Activated T-cell treated with anti-CD3 and anti-CD28 coated beads for 48 hours (primary cell): ENCODE measurements around the gene PFKM.

Experiments used
- DNase-seq: peaks from one replicate; pipeline ENCODE4 v3.0.0-alpha.2; 2020; ENCODE audit warnings: low read depth

PFKM gene

DNA sequence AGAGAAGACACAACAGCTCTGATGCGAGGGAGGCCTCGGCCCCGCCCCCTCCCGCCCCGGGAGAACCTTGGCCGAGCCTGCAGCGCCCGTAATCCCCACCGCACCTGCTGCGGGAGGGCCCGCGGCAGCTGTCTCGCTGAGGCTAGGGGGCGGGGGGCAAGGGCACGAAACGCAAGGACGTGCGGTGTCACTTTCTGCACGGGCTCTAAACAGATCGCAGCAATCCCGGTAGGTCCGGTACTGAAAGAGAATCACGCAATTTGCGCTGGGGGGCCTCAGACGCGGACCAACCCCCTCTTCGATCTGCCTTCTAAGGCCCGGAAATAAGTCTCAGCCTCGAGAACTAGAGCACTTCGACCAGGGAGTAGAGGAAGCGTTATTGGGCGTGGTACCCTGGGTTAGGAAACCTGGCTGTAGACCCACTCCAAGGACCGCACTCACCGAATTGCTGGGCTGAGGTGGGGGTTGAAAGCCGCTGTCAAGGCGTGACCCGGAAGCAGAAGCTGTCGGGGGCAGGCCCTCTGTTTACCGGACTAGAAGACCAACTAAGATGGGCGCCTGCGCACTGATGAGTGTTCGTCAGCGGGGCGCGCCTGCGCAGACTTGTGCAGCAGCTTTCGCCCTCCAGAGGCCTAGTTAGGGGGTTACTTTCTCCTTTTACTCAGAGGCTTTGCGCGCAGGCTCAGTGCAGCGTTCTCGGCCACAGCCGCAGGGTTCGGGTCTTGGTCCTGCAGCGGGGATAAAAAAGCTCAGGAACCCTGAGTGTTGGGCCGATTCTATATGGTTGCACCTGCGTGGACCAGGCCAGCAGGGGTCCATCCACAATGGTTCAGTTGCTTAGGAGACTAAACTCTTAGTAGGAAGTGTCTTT lies 38.1 kb downstream of the PFKM start, which contains the start of gene ASB8:
ASB8 (minus strand) TSS at position 498 of the 871 bp plus-strand sequence. CDS start 4,019 bp downstream, outside the sequence.
- peak; percentile 97 for DNase-seq

DNA sequence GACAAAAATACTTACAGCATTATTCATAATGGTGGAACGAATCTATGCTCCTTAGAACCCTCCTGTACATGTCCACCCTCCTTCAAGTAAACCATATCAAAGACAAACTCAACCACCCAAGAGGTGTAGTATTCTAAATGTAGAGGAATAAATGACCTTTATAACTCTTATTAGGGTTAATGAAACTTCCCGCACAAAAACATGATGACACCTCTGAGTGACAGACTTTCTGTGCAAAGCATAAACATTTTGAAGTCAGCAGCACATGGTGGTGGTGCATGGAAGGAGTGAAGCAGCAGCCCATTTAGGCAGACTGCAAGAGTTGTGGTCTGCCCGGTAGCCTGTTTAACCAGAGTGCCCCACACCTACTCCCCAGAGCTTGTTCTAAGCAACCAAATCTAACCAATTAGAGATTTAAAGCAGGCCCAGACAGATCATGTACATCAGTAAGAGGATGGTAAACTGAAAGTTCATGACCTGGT lies 38.8 kb downstream of the PFKM start:
- peak; percentile 9 for DNase-seq

GRCh38 chr12:48160046-48160445 lies 40.9 kb downstream of the PFKM start:
- DNase-seq = no peak

GRCh38 chr12:48160807-48161206 lies 41.6 kb downstream of the PFKM start:
- DNase-seq = no peak

- DNase-seq = no peak
Observed at GRCh38 chr12:48163150-48163747, 44.1 kb downstream of the PFKM start.

DNA sequence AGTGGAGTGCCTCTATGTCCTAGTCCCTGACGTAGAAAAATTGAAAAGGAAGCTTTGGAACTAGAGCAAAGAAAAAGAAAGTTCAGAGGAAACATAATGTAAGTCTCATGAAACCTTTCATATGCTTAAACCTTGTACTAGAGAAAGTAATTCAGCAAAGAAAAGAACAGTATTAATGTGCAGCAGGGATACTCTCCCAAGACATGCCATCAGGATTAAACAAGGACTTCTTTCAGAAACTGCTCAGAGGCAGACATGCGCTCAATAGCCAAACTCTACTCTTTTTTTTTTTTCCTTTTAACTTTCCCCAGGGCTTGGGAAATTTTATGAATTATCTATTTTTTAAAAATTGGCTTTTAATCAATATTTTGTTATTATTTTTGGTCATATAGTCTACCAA lies 45.3 kb downstream of the PFKM start:
- no peak for DNase-seq

- no peak for DNase-seq
Observed at GRCh38 chr12:48165089-48165981, 46.2 kb downstream of the PFKM start.

GRCh38 chr12:48169011-48169410 lies 49.8 kb downstream of the PFKM start:
- no peak for DNase-seq

- no peak for DNase-seq
Observed at GRCh38 chr12:48175613-48176416, 56.7 kb downstream of the PFKM start.

DNA sequence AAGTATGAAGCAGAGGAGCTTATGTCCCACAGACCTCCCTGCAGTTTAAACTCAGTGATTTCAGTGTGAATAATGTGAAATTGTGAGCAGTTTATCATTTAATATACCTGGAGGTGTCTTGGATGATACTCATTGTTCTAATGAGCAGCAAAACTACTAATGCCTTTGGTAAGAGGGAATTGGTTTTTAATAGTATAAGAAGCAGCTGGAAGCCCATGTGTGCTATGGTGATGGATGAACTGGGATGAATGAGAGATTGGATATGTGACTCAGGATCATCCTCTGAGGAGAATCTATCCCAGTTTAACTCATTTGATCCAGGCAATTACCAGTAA lies 57.2 kb downstream of the PFKM start:
- no peak for DNase-seq

GRCh38 chr12:48177982-48178381 lies 58.8 kb downstream of the PFKM start:
- DNase-seq = no peak

- DNase-seq = no peak
Observed at GRCh38 chr12:48179466-48179865, 60.3 kb downstream of the PFKM start.

DNA sequence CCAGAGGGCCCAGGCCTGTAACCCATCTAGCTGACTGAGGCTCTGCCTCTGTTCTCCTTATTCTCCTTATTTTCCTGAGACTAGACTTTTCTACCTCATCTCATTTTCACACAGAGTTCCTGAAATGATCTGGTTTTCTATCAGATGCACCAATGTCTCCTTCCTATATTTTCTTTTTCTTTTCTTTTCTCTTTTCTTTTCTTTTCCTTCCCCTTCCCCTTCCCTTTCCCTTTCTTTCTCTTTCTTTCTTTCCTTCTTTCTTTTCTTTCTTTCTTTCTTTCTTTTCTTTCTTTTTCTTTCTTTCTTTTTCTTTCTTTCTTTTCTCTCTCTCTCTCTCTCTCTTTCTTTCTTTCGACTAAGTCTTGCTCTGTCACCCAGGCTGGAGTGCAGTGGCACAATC lies 61.3 kb downstream of the PFKM start:
- no peak for DNase-seq

GRCh38 chr12:48180857-48181495 lies 61.8 kb downstream of the PFKM start:
- no peak for DNase-seq

DNA sequence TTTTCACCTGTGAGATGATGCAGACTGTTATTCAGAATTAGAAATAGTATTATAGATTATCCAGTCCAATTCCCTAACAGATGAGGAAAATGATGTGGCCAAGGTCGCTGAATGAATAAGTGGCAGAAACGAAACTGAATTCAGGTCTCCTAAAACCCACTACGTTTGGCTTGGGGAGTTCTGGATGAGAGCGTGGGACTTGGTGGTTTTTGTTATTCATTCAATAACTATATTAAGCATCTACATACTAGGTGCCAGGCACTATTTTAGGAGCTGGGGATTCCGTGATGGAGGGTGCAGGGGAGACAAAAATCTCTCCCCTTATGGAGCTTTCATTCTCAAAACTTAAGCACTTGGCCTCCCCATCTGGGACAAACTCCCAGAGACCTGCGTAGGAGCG lies 63.5 kb downstream of the PFKM start:
- DNase-seq = no peak

GRCh38 chr12:48183091-48183875 lies 64.1 kb downstream of the PFKM start, which contains the start of gene CCDC184:
TSS of gene CCDC184 (plus strand) at chr12:48183644. CDS start at chr12:48184123, 479 bp downstream.
- peak; percentile 52 for DNase-seq

DNA sequence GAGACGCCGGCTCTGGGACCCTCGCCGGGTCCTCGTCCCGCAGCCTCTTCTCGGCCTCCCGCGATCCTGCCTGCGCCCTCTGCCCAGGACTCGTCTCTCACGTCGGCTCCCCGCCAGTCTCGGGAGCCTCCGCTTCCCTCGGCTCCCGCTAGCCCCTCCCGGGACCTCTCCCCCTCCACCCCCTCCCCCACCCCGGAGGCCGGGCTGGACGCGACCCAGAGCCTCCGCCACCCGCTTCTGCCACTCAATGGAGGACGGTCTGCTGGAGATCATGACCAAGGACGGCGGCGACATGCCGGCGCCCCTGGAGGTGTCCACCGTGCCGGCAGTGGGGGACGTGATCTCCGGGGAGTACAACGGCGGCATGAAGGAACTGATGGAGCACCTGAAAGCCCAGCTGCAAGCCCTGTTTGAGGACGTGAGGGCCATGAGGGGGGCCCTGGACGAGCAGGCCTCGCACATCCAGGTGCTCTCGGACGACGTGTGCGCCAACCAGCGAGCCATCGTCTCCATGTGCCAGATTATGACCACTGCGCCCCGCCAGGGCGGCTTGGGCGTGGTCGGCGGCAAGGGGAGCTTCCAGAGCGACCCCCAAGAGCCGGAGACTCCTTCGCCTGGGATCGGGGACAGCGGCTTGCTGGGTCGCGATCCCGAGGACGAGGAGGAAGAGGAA lies 64.8 kb downstream of the PFKM start:
- no peak for DNase-seq

DNA sequence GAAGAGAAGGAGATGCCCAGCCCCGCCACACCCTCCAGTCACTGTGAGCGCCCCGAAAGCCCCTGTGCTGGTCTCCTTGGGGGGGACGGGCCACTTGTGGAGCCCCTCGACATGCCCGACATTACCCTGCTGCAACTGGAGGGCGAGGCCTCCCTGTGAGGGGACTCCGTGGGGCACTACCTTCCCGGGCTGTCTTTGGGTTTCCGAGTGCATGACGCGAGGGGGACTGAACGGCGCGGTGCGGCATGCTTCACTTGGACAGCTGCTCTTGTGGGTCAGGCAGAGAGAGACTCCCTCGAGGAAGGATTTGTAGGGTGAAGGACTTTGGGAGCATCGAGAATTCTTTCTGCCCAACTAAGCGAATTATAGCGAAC lies 65.4 kb downstream of the PFKM start:
- DNase-seq = no peak

DNA sequence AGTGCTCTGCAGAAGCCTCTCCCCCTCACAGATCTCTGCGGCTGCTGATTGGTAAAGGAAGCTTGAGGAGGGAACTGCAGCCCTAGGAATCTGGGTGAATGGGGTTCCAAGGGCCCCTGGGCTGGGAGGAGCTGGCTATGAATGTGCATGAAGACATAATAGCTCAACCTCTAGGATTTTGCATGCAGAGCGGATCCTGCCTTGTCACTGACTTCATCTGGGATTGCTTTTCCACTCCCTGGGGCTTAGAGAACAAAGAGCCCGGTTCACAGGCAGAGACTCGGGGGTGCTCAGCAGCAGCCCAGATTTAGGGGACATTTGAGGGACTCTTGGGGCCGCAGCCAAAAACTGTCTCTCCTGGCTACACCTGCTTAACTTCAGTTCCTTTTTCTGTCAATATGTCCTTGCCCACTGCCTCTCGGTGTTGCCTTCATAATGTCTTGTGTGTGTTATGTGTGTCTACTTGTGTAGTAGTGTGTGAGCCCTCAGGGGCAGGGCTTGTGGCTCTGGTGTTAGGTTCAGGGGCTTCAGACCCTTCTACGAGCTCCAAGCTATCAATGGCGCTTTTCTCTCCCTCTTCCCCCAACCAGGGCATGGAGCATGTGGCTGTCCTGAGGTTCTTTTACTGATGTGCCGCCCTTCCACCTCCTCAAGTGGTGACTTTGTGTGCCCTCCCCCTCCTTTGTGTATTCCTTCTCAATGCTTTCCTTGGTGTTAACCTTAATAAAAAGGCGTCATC lies 66.2 kb downstream of the PFKM start:
- DNase-seq = no peak
